Sigmoid colon (tissue), 7 donors: ENCODE measurements around the gene CFAP141. TPM values are rescaled to one million over a fixed set of nuclear protein-coding genes. Genes with fewer than 3 reads are reported as not detected.

Experiments
- DNase-seq: peaks from one replicate; pipeline ENCODE4 v3.0.0-alpha.2; 2019
- H3K27ac ChIP-seq, 4 donors: fragments of 200-600 bp; sonication (generic); one replicate each; pipeline ENCODE4 v1.5.1; 2016 to 2019; ENCODE audit warnings: mild to moderate bottlenecking in 1 of 4
- H3K27me3 ChIP-seq, 3 donors: fragments of 200-600 bp; sonication (generic); one replicate each; pipeline ENCODE4 v1.5.1; 2019; ENCODE audit warnings: mild to moderate bottlenecking in 1 of 3
- H3K36me3 ChIP-seq, 4 donors: fragments of 200-600 bp; sonication (generic); one replicate each; pipeline ENCODE4 v1.5.1; 2016 to 2019
- H3K4me1 ChIP-seq, 4 donors: fragments of 200-600 bp; sonication (generic); one replicate each; pipeline ENCODE4 v1.5.1; 2017 to 2019
- H3K4me3 ChIP-seq, 4 donors: fragments of 200-600 bp; sonication (generic); one replicate each; pipeline ENCODE4 v1.5.1; 2017 to 2019; ENCODE audit warnings: mild to moderate bottlenecking in 2 of 4, moderate library complexity in 1 of 4
- H3K9me3 ChIP-seq, 4 donors: fragments of 200-600 bp in 3 of 4; sonication (generic) in 3 of 4; one replicate each; pipeline versions ENCODE4 v1.5.1 to v1.6.1; 2013 to 2019
- CTCF ChIP-seq, 4 experiments: fragments of 450-650 bp in 3 of 4; fragments of 200-600 bp in 1 of 4; IDR thresholded peaks; one replicate each; pipeline ENCODE4 v1.5.1; 2016 to 2019; ENCODE audit warnings: antibody characterized with exemption in 4 of 4, mild to moderate bottlenecking in 3 of 4, moderate library complexity in 2 of 4
- EP300 ChIP-seq, 4 donors: sonication (generic); formaldehyde crosslinking; IDR thresholded peaks; one replicate each; pipeline ENCODE4 v1.6.1; 2017; ENCODE audit warnings: antibody characterized with exemption in 4 of 4
- POLR2A ChIP-seq, 2 donors: fragments of 450-650 bp; IDR thresholded peaks; one replicate each; pipeline ENCODE4 v1.6.1; 2016; ENCODE audit warnings: antibody characterized with exemption in 2 of 2, mild to moderate bottlenecking in 2 of 2, moderate library complexity in 2 of 2
- POLR2AphosphoS5 ChIP-seq, 4 donors: sonication (generic); formaldehyde crosslinking; IDR thresholded peaks; one replicate each; pipeline ENCODE4 v1.6.1; 2017; ENCODE audit warnings: antibody characterized with exemption in 4 of 4
- WGBS, 2 donors: extraction: QIAGEN DNeasy Blood & Tissue Kit; methylation state at CpG; one replicate each; pipeline ENCODE4 v1.1.7; 2013; 5-methylcytosine and 5-hydroxymethylcytosine counted together
- intact Hi-C: fragments of 100-400 bp; cut with DNase I; formaldehyde crosslinking; loops from one replicate; pipeline ENCODE4 v1.15.1; 2023
- polyA plus RNA-seq, 3 donors: library from polyadenylated mRNA; stranded (reverse); fragments of 200-250 nt; gene quantifications; one replicate each; pipeline ENCODE4 v1.2.3, GENCODE V29; 2013
- total RNA-seq, 4 donors: library from RNA; depleted of rRNA; stranded (reverse); fragments of >200 nt; gene quantifications; one replicate each; pipeline ENCODE4 v1.1.0, GENCODE V29; 2016
- donor health status: healthy with polysubstance abuse.
- donor health status: Bipolar disorder and iron deficiency.
- donor health status: healthy.

CFAP141 gene
- total and polyA plus RNA-seq, 7 donors, result not detected

GRCh38 chr1:154171223-154171583 lies 34.9 kb downstream of the CFAP141 start:
- H3K27me3 ChIP-seq, result no peaks in the 10 kb centered on the region
- no peak for DNase-seq
- TF ChIP-seq CTCF (IDR thresholded peaks at IDR 0.05) (no peak), EP300 (IDR thresholded peaks at IDR 0.05) (no peak), POLR2A (IDR thresholded peaks at IDR 0.05) (no peak), POLR2AphosphoS5 (IDR thresholded peaks at IDR 0.05) (no peak)
- 92 to 93% methylated on average over 4 of the region's 4 CpGs for WGBS, 2 donors
- intact Hi-C loops, result no loop called here
- H3K4me1 ChIP-seq, result peaks cover 0 to 10% (median 6%) of the 10 kb centered on the region in 4 donors
- H3K9me3 ChIP-seq, result no peaks in the 10 kb centered on the region
- no peak overlapping the region for H3K4me3 ChIP-seq
- H3K27ac ChIP-seq, result no peak overlapping the region
- peaks cover 43 to 95% (median 68%) of the 10 kb centered on the region in 4 donors for H3K36me3 ChIP-seq

GRCh38 chr1:154170547-154171222 lies 35.4 kb downstream of the CFAP141 start:
- TF ChIP-seq CTCF (IDR thresholded peaks at IDR 0.05), result no peak
- no peak for DNase-seq
- no peaks in the 10 kb centered on the region for H3K27me3 ChIP-seq
- H3K4me1 ChIP-seq, result peaks cover 0 to 5% (median under 1%) of the 10 kb centered on the region in 4 donors
- H3K9me3 ChIP-seq, result no peaks in the 10 kb centered on the region
- intact Hi-C loops, result no loop called here
- no peak overlapping the region for H3K27ac ChIP-seq
- H3K36me3 ChIP-seq, result peaks cover 46 to 98% (median 71%) of the 10 kb centered on the region in 4 donors
- H3K4me3 ChIP-seq, result no peak overlapping the region

- H3K36me3 ChIP-seq, result peaks cover 39 to 100% (median 79%) of the 10 kb centered on the region in 4 donors
- intact Hi-C loops, result no loop called here
These were observed 38.7 kb downstream of the CFAP141 start for GRCh38 chr1:154167461-154167860.

GRCh38 chr1:154166207-154166606 lies 39.9 kb downstream of the CFAP141 start:
- H3K4me1 ChIP-seq, result no peaks in the 10 kb centered on the region
- no peak overlapping the region for H3K27ac ChIP-seq
- WGBS, 2 donors, result 96 to 97% methylated on average over 1 of the region's 1 CpG
- H3K36me3 ChIP-seq, result peaks cover 28 to 98% (median 68%) of the 10 kb centered on the region in 4 donors
- H3K4me3 ChIP-seq, result no peak overlapping the region
- DNase-seq, result no peak
- no peak for TF ChIP-seq POLR2A (IDR thresholded peaks at IDR 0.05)
- TF ChIP-seq EP300 (IDR thresholded peaks at IDR 0.05), result no peak
- no peak for TF ChIP-seq CTCF (IDR thresholded peaks at IDR 0.05)
- no peak for TF ChIP-seq POLR2AphosphoS5 (IDR thresholded peaks at IDR 0.05)
- no peaks in the 10 kb centered on the region for H3K27me3 ChIP-seq
- H3K9me3 ChIP-seq, result no peaks in the 10 kb centered on the region
- intact Hi-C loops, result no loop called here

More at GRCh38 chr1:154167461-154167860, 38.7 kb downstream of the CFAP141 start:
- Histone ChIP-seq H3K27me3 (no peaks in the 10 kb centered on the region), H3K27ac (no peak overlapping the region), H3K4me1 (no peaks in the 10 kb centered on the region), H3K9me3 (no peaks in the 10 kb centered on the region), H3K4me3 (no peak overlapping the region)
- TF ChIP-seq EP300 (IDR thresholded peaks at IDR 0.05), result no peak
- TF ChIP-seq POLR2AphosphoS5 (IDR thresholded peaks at IDR 0.05), result no peak
- TF ChIP-seq CTCF (IDR thresholded peaks at IDR 0.05), result no peak
- TF ChIP-seq POLR2A (IDR thresholded peaks at IDR 0.05), result no peak
- no peak for DNase-seq

GRCh38 chr1:154159554-154159953 lies 46.6 kb downstream of the CFAP141 start:
- Histone ChIP-seq H3K4me1 (peaks cover 0 to 16% (median 14%) of the 10 kb centered on the region in 4 donors), H3K36me3 (peaks cover 0 to 80% (median 26%) of the 10 kb centered on the region in 4 donors), H3K4me3 (no peak overlapping the region), H3K27me3 (no peaks in the 10 kb centered on the region), H3K27ac (no peak overlapping the region), H3K9me3 (no peaks in the 10 kb centered on the region)
- intact Hi-C loops, result no loop called here
- DNase-seq, result no peak
- TF ChIP-seq POLR2AphosphoS5 (IDR thresholded peaks at IDR 0.05) (no peak), EP300 (IDR thresholded peaks at IDR 0.05) (no peak), POLR2A (IDR thresholded peaks at IDR 0.05) (no peak), CTCF (IDR thresholded peaks at IDR 0.05) (no peak)
